ENCODE measurements around the gene RTL5. TPM values are rescaled to one million over a fixed set of nuclear protein-coding genes. Genes with fewer than 3 reads are reported as not detected.

RTL5 gene
- total and polyA plus RNA-seq, 4 donors: 0.32 to 1.9 (median 0.96) TPM

DNA sequence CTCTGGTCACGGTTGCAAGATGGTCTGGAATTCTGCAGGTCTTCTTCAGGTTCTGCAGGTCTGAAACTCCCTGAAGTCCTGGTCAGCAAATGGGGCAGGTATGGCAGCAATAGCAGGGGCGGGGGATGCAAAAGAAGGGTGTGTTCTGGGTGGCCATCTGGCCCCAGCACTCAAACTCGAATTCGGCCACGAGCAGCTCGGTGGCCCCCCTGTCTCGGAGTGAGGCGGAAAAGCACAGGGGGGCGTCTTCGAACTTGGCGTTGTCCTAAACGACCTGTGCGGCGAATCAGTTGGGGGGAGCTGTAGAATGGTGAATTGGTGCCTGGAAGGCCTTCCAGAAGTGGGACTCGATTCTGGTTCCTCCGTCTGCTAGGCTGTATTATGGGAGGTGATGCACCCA lies 2.1 kb downstream of the RTL5 start (continued):
- no peak for TF ChIP-seq EGR1 (IDR thresholded peaks at IDR 0.05; ENCODE audit: low read depth in 2 of 2)
- no peak for TF ChIP-seq FOXA2 (IDR thresholded peaks at IDR 0.05)
- TF ChIP-seq NR2F2 (IDR thresholded peaks at IDR 0.05): no peak
- no peak for TF ChIP-seq SP1 (IDR thresholded peaks at IDR 0.05)
- TF ChIP-seq HNF4A (conservative IDR thresholded peaks at IDR 0.05): no peak

DNA sequence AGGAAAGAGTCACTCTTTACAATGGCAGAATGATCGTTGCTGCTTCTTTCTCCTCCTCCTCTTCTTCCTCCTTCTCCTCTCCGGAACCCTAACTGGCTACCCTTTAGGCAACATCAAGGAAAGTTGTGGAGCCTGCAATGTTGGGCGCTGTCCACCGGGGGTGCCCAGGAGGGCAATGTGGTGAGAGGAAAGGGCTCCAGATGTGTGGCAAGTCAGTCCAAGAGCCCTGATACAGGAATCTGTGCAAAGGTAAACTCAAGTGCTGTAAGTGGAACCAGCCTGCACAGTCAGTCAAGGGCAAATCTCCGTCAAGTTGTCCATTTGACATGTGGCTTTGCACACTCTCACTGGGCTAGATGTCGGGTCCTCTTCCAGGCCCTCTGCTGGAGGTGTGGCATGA lies 2.8 kb downstream of the RTL5 start:
- no peak for DNase-seq (ENCODE audit: low spot score)
- Histone ChIP-seq H3K9ac (ENCODE audit: low read depth in 1 of 2, low read length in 2 of 2) (no peak overlapping the region), H3K27ac (ENCODE audit: low read depth in 1 of 2, low read length in 2 of 2) (no peak overlapping the region), H3K27me3 (ENCODE audit: control insufficient read depth in 4 of 4, insufficient read depth in 4 of 4, low read length in 3 of 4) (no peaks in the 10 kb centered on the region), H3K4me1 (ENCODE audit: control insufficient read depth in 4 of 4, insufficient read depth in 4 of 4, low read length in 3 of 4) (peaks cover 2 to 22% (median 8%) of the 10 kb centered on the region in 4 donors), H3K4me3 (ENCODE audit: low read depth in 1 of 3, low read length in 3 of 3) (no peak overlapping the region), H3K36me3 (ENCODE audit: control insufficient read depth in 4 of 4, insufficient read depth in 3 of 4, low read depth in 1 of 4, low read length in 3 of 4) (no peaks in the 10 kb centered on the region), H3K9me3 (ENCODE audit: control insufficient read depth in 4 of 4, low read length in 3 of 4) (no peaks in the 10 kb centered on the region)
- 69% methylated on average over 6 of the region's 6 CpGs for WGBS
- no peak for TF ChIP-seq HNF4G (IDR thresholded peaks at IDR 0.05)
- TF ChIP-seq, protein P1, sequence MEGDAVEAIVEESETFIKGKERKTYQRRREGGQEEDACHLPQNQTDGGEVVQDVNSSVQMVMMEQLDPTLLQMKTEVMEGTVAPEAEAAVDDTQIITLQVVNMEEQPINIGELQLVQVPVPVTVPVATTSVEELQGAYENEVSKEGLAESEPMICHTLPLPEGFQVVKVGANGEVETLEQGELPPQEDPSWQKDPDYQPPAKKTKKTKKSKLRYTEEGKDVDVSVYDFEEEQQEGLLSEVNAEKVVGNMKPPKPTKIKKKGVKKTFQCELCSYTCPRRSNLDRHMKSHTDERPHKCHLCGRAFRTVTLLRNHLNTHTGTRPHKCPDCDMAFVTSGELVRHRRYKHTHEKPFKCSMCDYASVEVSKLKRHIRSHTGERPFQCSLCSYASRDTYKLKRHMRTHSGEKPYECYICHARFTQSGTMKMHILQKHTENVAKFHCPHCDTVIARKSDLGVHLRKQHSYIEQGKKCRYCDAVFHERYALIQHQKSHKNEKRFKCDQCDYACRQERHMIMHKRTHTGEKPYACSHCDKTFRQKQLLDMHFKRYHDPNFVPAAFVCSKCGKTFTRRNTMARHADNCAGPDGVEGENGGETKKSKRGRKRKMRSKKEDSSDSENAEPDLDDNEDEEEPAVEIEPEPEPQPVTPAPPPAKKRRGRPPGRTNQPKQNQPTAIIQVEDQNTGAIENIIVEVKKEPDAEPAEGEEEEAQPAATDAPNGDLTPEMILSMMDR (IDR thresholded peaks at IDR 0.05; ENCODE audit: low read depth, low read length, missing input control): peak; percentile 34
- TF ChIP-seq, protein P2, sequence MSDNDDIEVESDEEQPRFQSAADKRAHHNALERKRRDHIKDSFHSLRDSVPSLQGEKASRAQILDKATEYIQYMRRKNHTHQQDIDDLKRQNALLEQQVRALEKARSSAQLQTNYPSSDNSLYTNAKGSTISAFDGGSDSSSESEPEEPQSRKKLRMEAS (IDR thresholded peaks at IDR 0.05): no peak
- peak in 1 of 2 donors; percentile 56 for TF ChIP-seq RAD21 (IDR thresholded peaks at IDR 0.05)

DNA sequence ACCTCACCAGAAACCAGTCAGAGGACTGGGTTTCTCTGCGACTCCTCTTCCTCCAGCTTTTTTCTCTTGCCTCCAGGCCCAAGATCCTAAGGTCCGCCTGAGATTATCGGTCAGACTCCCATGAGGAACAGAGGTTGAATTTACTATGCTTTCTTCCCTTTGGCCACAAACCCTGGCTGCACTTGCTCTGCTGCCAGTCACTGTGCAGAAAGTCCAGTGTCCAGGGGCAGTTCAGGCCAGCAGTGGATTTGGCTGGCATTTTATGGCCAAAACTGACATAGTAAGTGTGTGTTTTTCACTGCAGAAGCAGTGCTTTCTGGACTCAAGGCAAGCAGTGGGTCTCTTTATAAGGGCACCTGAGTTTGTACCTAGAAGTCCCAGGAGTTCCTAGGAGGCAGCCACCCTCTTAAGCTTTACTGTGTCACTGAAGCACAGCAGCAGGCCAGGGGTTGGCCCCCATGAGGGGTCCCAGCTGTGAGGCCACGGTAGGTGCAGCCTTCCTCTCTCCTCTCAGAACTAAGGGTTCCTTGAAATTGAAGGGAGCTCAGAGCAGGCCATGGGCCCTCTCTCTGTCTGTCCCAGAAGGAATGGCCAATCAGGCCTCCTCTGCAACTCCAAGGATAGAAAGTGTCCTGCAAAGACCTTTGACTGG lies 3.4 kb downstream of the RTL5 start:
- Histone ChIP-seq H3K9me3 (ENCODE audit: control insufficient read depth in 4 of 4, low read length in 3 of 4) (no peaks in the 10 kb centered on the region), H3K36me3 (ENCODE audit: control insufficient read depth in 4 of 4, insufficient read depth in 3 of 4, low read depth in 1 of 4, low read length in 3 of 4) (no peaks in the 10 kb centered on the region), H3K27ac (ENCODE audit: low read depth in 1 of 2, low read length in 2 of 2) (peak overlapping the region; percentile 7 to 51), H3K27me3 (ENCODE audit: control insufficient read depth in 4 of 4, insufficient read depth in 4 of 4, low read length in 3 of 4) (no peaks in the 10 kb centered on the region), H3K9ac (ENCODE audit: low read depth in 1 of 2, low read length in 2 of 2) (no peak overlapping the region), H3K4me1 (ENCODE audit: control insufficient read depth in 4 of 4, insufficient read depth in 4 of 4, low read length in 3 of 4) (peaks cover 2 to 25% (median 8%) of the 10 kb centered on the region in 4 donors), H3K4me3 (ENCODE audit: low read depth in 1 of 3, low read length in 3 of 3) (no peak overlapping the region)
- DNase-seq (ENCODE audit: low spot score): no peak
- WGBS: 44% methylated on average over 4 of the region's 4 CpGs
- TF ChIP-seq RAD21 (IDR thresholded peaks at IDR 0.05) (no peak), GABPA (IDR thresholded peaks at IDR 0.05 in 1 of 2, conservative IDR thresholded peaks at IDR 0.05 in 1 of 2) (no peak), YY1 (IDR thresholded peaks at IDR 0.05) (no peak), TAF1 (conservative IDR thresholded peaks at IDR 0.05) (no peak), HNF4A (conservative IDR thresholded peaks at IDR 0.05) (peak in 1 of 2 donors; percentile 69), SP1 (IDR thresholded peaks at IDR 0.05) (no peak), EGR1 (IDR thresholded peaks at IDR 0.05; ENCODE audit: low read depth in 2 of 2) (no peak), FOXA2 (IDR thresholded peaks at IDR 0.05) (no peak), RXRA (IDR thresholded peaks at IDR 0.05) (peak; percentile 14 to 73), HNF4G (IDR thresholded peaks at IDR 0.05) (no peak), NR2F2 (IDR thresholded peaks at IDR 0.05) (no peak)
- TF ChIP-seq, protein P2 (IDR thresholded peaks at IDR 0.05): no peak
- TF ChIP-seq, protein P3, sequence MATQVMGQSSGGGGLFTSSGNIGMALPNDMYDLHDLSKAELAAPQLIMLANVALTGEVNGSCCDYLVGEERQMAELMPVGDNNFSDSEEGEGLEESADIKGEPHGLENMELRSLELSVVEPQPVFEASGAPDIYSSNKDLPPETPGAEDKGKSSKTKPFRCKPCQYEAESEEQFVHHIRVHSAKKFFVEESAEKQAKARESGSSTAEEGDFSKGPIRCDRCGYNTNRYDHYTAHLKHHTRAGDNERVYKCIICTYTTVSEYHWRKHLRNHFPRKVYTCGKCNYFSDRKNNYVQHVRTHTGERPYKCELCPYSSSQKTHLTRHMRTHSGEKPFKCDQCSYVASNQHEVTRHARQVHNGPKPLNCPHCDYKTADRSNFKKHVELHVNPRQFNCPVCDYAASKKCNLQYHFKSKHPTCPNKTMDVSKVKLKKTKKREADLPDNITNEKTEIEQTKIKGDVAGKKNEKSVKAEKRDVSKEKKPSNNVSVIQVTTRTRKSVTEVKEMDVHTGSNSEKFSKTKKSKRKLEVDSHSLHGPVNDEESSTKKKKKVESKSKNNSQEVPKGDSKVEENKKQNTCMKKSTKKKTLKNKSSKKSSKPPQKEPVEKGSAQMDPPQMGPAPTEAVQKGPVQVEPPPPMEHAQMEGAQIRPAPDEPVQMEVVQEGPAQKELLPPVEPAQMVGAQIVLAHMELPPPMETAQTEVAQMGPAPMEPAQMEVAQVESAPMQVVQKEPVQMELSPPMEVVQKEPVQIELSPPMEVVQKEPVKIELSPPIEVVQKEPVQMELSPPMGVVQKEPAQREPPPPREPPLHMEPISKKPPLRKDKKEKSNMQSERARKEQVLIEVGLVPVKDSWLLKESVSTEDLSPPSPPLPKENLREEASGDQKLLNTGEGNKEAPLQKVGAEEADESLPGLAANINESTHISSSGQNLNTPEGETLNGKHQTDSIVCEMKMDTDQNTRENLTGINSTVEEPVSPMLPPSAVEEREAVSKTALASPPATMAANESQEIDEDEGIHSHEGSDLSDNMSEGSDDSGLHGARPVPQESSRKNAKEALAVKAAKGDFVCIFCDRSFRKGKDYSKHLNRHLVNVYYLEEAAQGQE (IDR thresholded peaks at IDR 0.05): no peak
- TF ChIP-seq, protein P4, sequence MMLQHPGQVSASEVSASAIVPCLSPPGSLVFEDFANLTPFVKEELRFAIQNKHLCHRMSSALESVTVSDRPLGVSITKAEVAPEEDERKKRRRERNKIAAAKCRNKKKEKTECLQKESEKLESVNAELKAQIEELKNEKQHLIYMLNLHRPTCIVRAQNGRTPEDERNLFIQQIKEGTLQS (IDR thresholded peaks at IDR 0.05): no peak
